Upper lobe of left lung (tissue), 4 donors: Measurements from ENCODE around the gene PTGR3.

Experiments
- POLR2A ChIP-seq, 4 donors: fragments of 450-650 bp; IDR thresholded peaks; one replicate each; pipeline ENCODE4 v1.5.1; 2016 to 2017; ENCODE audit warnings: antibody characterized with exemption in 4 of 4, mild to moderate bottlenecking in 2 of 4
- POLR2AphosphoS5 ChIP-seq, 2 donors: sonication (generic); formaldehyde crosslinking; IDR thresholded peaks; one replicate each; pipeline ENCODE4 v1.5.1; 2017; ENCODE audit warnings: antibody characterized with exemption in 2 of 2
- TF ChIP-seq, protein P1 (sequence below), 6 experiments: fragments of 450-650 bp in 4 of 6; fragments of 200-600 bp in 2 of 6; sonication (generic) in 2 of 6; IDR thresholded peaks; one replicate each; pipeline ENCODE4 v1.5.1; 2016 to 2019; ENCODE audit warnings: antibody characterized with exemption in 6 of 6

DNA sequence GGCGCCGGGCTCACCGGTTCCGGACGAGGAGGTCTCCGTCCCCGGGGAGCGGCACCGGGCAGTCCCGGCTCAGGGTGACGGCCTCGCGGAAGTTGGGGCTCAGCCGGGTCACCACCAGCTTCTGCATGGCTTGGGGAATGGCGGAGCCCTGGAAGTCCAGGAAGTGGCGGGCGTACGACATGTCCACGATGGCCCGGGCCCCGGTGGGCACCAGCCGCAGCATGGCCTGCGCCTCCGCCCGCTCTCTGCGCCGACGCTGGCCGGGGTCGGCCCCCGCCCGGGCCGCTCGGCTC is 157 bp downstream of the PTGR3 start:
- TF ChIP-seq POLR2A (IDR thresholded peaks at IDR 0.05) (peak in 3 of 4 donors; percentile 50 to 87 (median 55)), POLR2AphosphoS5 (IDR thresholded peaks at IDR 0.05) (no peak)
- TF ChIP-seq, protein P1, sequence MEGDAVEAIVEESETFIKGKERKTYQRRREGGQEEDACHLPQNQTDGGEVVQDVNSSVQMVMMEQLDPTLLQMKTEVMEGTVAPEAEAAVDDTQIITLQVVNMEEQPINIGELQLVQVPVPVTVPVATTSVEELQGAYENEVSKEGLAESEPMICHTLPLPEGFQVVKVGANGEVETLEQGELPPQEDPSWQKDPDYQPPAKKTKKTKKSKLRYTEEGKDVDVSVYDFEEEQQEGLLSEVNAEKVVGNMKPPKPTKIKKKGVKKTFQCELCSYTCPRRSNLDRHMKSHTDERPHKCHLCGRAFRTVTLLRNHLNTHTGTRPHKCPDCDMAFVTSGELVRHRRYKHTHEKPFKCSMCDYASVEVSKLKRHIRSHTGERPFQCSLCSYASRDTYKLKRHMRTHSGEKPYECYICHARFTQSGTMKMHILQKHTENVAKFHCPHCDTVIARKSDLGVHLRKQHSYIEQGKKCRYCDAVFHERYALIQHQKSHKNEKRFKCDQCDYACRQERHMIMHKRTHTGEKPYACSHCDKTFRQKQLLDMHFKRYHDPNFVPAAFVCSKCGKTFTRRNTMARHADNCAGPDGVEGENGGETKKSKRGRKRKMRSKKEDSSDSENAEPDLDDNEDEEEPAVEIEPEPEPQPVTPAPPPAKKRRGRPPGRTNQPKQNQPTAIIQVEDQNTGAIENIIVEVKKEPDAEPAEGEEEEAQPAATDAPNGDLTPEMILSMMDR (IDR thresholded peaks at IDR 0.05), result no peak
